GM12892 (cell line): ENCODE results near the gene EGLN1.

Experiments
- DNase-seq: peaks from one replicate; pipeline ENCODE4 v3.0.0; 2011; ENCODE audit not compliant: insufficient read length
- FAIRE-seq: peaks from 2 replicates; lab custom pipeline; 2011; peaks lifted over from hg19 to GRCh38; lab: Jason Lieb, UNC
- POLR2A ChIP-seq: IDR thresholded peaks from 2 replicates; pipeline ENCODE4 v1.6.1; 2011; ENCODE audit warnings: low read depth, low read length, control low read depth
- POLR2AphosphoS5 ChIP-seq: IDR thresholded peaks from 2 replicates; pipeline ENCODE4 v1.6.1; 2011; ENCODE audit warnings: low read depth, low read length, control low read depth
- TAF1 ChIP-seq: IDR thresholded peaks from 2 replicates; pipeline ENCODE4 v1.6.1; 2011; ENCODE audit warnings: low read depth, mild to moderate bottlenecking, control low read depth, low read length, borderline replicate concordance

Gene EGLN1

GRCh38 chr1:231340328-231341013 lies 81.6 kb downstream of the EGLN1 start:
- no peak for FAIRE-seq
- TF ChIP-seq POLR2A (no peak), POLR2AphosphoS5 (no peak), TAF1 (no peak)
- DNase-seq, result no peak

GRCh38 chr1:231338270-231339128 lies 83.6 kb downstream of the EGLN1 start, which contains the start of gene SPRTN:
Gene SPRTN (plus strand): TSS chr1:231338293. CDS start chr1:231338384, 91 bp downstream.
- no peak for TF ChIP-seq POLR2AphosphoS5
- TF ChIP-seq TAF1, result 0 out of 2 replicates have a peak, but pooled peaks have one; percentile 34
- peak; percentile 34 for DNase-seq
- no peak for FAIRE-seq

DNA sequence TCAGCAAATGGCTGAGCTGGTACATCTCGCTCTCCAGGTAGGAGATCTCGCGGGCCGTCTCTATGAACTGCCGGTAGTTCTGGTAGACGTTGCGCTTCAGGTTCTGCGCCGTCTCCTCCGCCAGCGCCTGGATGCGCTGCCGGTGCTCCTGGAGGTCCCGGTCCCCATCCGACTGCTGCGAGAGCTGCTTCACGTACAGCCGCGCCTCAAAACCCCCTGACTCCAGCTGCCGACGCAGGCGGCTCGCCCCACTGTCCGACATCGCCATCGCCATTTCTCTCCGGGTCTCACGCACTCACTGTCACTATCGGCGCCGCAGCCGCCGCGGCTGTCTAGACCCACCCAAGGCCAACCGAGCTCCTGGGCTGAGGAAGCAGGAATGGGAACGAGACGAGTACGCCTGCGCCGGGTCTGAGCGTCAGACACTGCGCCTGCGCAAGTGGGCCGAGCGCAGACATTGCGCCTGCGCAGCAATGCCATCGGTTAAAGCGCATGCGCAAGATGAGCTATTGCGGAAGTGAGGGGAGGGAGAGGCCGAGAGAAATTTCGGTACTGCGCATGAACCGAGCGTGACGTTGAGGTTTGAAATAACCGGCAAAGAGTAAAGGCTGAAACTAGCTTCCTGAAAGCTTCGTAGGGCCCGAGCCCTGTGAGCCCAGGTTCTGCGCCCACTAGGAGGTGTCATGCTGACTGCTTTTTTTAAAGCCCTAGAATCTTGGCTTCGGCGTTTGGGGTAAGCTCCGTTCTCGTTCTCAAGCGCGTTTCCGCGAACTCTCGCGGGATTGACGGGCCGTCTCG lies 84.4 kb downstream of the EGLN1 start, which contains the start of gene EXOC8:
Gene EXOC8 (minus strand): TSS at position 381 of the 798 bp plus-strand sequence. CDS start 107 bp downstream, at position 274.
- FAIRE-seq, result peak; percentile 99
- DNase-seq, result peak; percentile 82
- TF ChIP-seq TAF1 (peak; percentile 86), POLR2A (peak; percentile 84), POLR2AphosphoS5 (peak; percentile 80)

- TF ChIP-seq POLR2A (no peak), TAF1 (no peak), POLR2AphosphoS5 (no peak)
- DNase-seq (no peak), FAIRE-seq (no peak)
Observed at GRCh38 chr1:231337043-231337471, 85.0 kb downstream of the EGLN1 start.

DNA sequence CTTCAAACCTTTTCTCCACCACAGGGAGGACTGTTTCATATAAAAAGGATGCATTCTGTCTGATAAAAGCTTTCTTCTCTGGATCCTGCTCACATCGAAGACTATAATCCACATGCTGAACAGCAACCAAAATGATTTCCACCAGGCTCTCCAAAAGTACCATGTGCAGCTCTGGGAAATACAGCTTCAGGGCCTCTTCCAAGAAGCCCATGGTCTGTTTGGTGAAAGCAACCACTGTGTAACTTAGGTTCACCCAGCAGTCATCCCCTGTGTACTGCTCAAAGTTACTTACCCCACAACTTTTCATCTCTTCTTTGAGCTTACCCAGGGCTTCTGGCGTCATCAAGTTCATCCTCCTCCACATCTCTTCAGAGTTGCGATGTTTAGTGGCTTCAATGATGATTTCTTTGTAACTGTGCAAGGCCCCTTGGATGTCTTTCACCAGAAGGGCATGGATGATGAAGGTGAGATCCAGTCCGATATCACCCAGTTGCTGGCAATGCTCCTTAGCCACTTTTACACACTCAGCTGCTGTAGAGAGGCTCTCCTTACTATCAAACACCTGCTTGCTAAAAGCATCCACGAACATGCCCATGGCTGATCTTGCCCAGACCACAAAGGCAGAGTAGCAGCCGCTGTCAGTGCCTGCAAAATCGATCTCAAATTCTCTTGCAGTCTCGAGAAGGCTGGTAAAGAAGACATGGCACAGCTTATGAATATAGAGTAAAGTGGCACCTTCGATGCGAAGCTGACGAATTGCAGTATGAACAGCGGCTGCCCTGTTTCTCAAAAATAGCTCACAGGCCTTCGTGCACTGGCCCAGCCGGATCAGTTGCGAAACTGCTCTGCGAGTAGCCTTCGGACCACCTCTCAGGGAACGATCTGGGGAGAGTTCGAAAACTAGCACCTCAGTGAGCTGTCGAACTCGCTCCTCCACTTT lies 86.2 kb downstream of the EGLN1 start:
- no peak for DNase-seq
- FAIRE-seq, result no peak
- TF ChIP-seq POLR2AphosphoS5, result no peak

DNA sequence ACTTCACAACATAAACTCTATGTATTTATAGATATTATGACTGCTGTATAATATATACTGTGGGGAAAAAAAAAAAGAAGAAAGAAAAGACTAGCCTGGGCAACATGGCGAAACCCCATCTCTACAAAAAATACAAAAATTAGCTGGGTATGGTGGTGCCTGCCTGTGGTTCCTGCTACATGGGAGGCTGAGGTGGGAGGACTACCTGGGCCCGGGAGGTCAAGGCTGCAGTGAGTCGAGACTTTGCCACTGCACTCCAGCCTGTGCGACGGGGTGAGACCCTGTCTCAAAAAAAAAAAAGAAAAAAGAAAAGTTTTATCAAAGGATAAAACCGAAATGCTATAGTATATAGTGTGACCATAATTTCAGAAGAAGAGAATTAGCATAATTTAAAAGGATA lies 87.1 kb downstream of the EGLN1 start:
- no peak for TF ChIP-seq POLR2A
- TF ChIP-seq POLR2AphosphoS5, result no peak
- TF ChIP-seq TAF1, result no peak
- no peak for FAIRE-seq
- DNase-seq, result no peak

DNA sequence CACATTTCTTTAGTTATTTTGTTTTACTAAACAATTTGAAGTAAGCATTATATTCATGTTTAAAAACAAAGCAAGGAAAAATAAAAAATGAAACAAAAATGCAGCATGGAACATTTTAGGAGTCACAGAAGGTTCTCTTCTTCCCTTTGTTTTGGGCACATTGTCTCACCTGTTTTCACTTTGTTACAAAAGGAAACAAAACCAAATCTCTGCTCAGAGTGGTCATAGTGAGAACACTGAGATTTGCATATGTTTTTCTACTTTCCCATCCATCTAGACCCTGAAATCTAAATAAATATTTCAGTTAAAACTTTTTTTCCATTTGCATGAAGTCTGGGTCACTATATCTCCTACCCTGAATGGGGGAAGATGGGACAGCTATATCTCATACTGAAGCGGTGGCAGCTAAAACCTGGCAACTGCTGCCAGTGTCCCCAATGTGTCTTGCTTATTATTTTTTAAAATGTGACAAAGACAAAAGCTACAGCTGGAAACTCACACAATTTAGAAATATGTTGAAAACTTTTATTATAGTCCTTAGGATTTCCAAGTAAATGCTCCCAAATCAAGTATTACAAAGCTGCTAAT lies 87.9 kb downstream of the EGLN1 start:
- DNase-seq (no peak), FAIRE-seq (no peak)
- no peak for TF ChIP-seq POLR2A
- TF ChIP-seq POLR2AphosphoS5, result no peak
- no peak for TF ChIP-seq TAF1

GRCh38 chr1:231332761-231333160 lies 89.3 kb downstream of the EGLN1 start:
- FAIRE-seq, result no peak
- TF ChIP-seq POLR2A, result no peak
- no peak for TF ChIP-seq TAF1
- TF ChIP-seq POLR2AphosphoS5, result no peak
- no peak for DNase-seq

- FAIRE-seq, result no peak
- no peak for TF ChIP-seq POLR2A
- TF ChIP-seq TAF1, result no peak
- TF ChIP-seq POLR2AphosphoS5, result no peak
- no peak for DNase-seq
Observed at GRCh38 chr1:231329483-231329882, 92.6 kb downstream of the EGLN1 start.

GRCh38 chr1:231327617-231328016 lies 94.5 kb downstream of the EGLN1 start:
- DNase-seq (no peak), FAIRE-seq (no peak)
- TF ChIP-seq POLR2A, result no peak
- no peak for TF ChIP-seq POLR2AphosphoS5
- no peak for TF ChIP-seq TAF1
